HepG2 (cell line): ENCODE results near the gene WSCD2. TPM values are rescaled to one million over a fixed set of nuclear protein-coding genes. Genes with fewer than 3 reads are reported as not detected.

ENCODE experiments used
- ATAC-seq: fragments of 200-7000 bp; cut with Tn5 transposase; 3 replicates; pipeline ENCODE4 v1.9.1; 2020; ENCODE audit warnings: mild to moderate bottlenecking, moderate library complexity
- BruUV-seq: library from RNA; stranded (reverse); fragments of 400-500 nt; replicated peaks from 2 replicates; lab custom pipeline; 2021; lab: Mats Ljungman, UMichigan
- CTCF ChIA-PET: fragments of 300-600 bp; formaldehyde crosslinking; extraction: SDS; loops from one replicate; lab custom pipeline; 2021; ENCODE audit warnings: low total read pairs, inconsistent platforms, low intra/inter-chr PET ratio; lab: Yijun Ruan, JAX
- POLR2A ChIA-PET: fragments of 350-600 bp; sonication (Branson Sonifier 250); formaldehyde crosslinking; loops from one replicate; lab custom pipeline; 2020; ENCODE audit warnings: antibody characterized with exemption, inconsistent platforms; lab: Yijun Ruan, JAX
- DNase-seq: peaks from one replicate; pipeline ENCODE4 v3.0.0-alpha.2; 2015; ENCODE audit warnings: low spot score
- FAIRE-seq: peaks from 3 replicates; lab custom pipeline; 2011; peaks lifted over from hg19 to GRCh38; lab: Jason Lieb, UNC
- H2AFZ ChIP-seq: one replicate; pipeline ENCODE4 v1.6.1; 2011; ENCODE audit warnings: low read length, inconsistent platforms
- H3K27ac ChIP-seq: fragments of 300-600 bp; 3 replicates; pipeline ENCODE4 v1.8.0; 2011; ENCODE audit warnings: mixed run types, mild to moderate bottlenecking, mixed read lengths, low read length, inconsistent platforms; ENCODE audit not compliant: insufficient read depth; ENCODE audit errors: extremely low read length
- H3K27me3 ChIP-seq, 2 experiments: fragments of 200-600 bp in 1 of 2; 2 replicates in 1 of 2; 3 replicates in 1 of 2; pipeline versions ENCODE4 v1.6.0 to v1.8.0; 2011; ENCODE audit warnings: low read length in 2 of 2, mild to moderate bottlenecking in 2 of 2, moderate library complexity in 2 of 2, inconsistent platforms in 1 of 2; ENCODE audit not compliant: insufficient read depth in 2 of 2, control insufficient read depth in 1 of 2
- H3K36me3 ChIP-seq, 2 experiments: fragments of 200-600 bp in 1 of 2; replicated peaks in 1 of 2; 2 replicates in 1 of 2; 3 replicates in 1 of 2; pipeline versions ENCODE4 v1.5.1 to v1.8.0; 2011; ENCODE audit warnings: low read length in 2 of 2, inconsistent platforms in 1 of 2; ENCODE audit not compliant: insufficient read depth in 2 of 2, control insufficient read depth in 1 of 2
- H3K4me1 ChIP-seq: 2 replicates; pipeline ENCODE4 v1.5.1; 2012; ENCODE audit warnings: low read length, inconsistent platforms; ENCODE audit not compliant: insufficient read depth
- H3K4me2 ChIP-seq: 2 replicates; pipeline ENCODE4 v1.6.0; 2011; ENCODE audit warnings: low read depth, low read length, inconsistent platforms
- H3K4me3 ChIP-seq, 3 experiments: fragments of 200-600 bp in 1 of 3; sonication (generic), shearing (Covaris generic) in 1 of 3; replicated peaks in 1 of 3; 2 replicates each; pipeline ENCODE4 v1.5.1; 2011 to 2016; ENCODE audit warnings: low read length in 3 of 3, inconsistent platforms in 2 of 3, low read depth in 2 of 3, mild to moderate bottlenecking in 2 of 3, control low read depth in 1 of 3, mixed read lengths in 1 of 3; ENCODE audit not compliant: insufficient read depth in 1 of 3
- H3K79me2 ChIP-seq: one replicate; pipeline ENCODE4 v1.6.1; 2011; ENCODE audit warnings: low read length, inconsistent platforms; ENCODE audit not compliant: insufficient read depth
- H3K9ac ChIP-seq: 2 replicates; pipeline ENCODE4 v1.6.0; 2011; ENCODE audit warnings: mild to moderate bottlenecking, low read depth, low read length, inconsistent platforms; ENCODE audit not compliant: insufficient read depth
- H3K9me3 ChIP-seq: 2 replicates; pipeline ENCODE4 v1.5.1; 2012; ENCODE audit warnings: mild to moderate bottlenecking, low read length
- H4K20me1 ChIP-seq: 2 replicates; pipeline ENCODE4 v1.6.0; 2011; ENCODE audit warnings: inconsistent platforms, mild to moderate bottlenecking, low read length, moderate library complexity; ENCODE audit not compliant: insufficient read depth
- ATF1 ChIP-seq: IDR thresholded peaks from 2 replicates; pipeline ENCODE4 v1.6.1; 2016; ENCODE audit warnings: mild to moderate bottlenecking, control low read depth
- BORCS8-MEF2B ChIP-seq: sonication (generic); formaldehyde crosslinking; IDR thresholded peaks from 2 replicates; pipeline ENCODE4 v1.8.0; 2022; ENCODE audit warnings: mild to moderate bottlenecking, missing genetic modification reagents
- CEBPB ChIP-seq: IDR thresholded peaks from 2 replicates; pipeline ENCODE4 v1.6.1; 2011; ENCODE audit warnings: low read depth, low read length, improper control_type of control experiment, borderline replicate concordance
- ELF4 ChIP-seq: sonication (generic); formaldehyde crosslinking; IDR thresholded peaks from 2 replicates; pipeline ENCODE4 v1.5.0; 2020; ENCODE audit warnings: missing genetic modification reagents, mild to moderate bottlenecking, moderate library complexity, borderline replicate concordance
- MBD4 ChIP-seq: IDR thresholded peaks from 2 replicates; pipeline ENCODE4 v1.6.1; 2012; ENCODE audit warnings: low read length, inconsistent platforms, borderline replicate concordance
- NFRKB ChIP-seq: fragments of 450-650 bp; IDR thresholded peaks from 2 replicates; pipeline ENCODE4 v1.6.1; 2017
- NFYC ChIP-seq: IDR thresholded peaks from 2 replicates; pipeline ENCODE4 v1.6.1; 2016; ENCODE audit warnings: missing genetic modification reagents, missing compliant biosample characterization
- POLR2A ChIP-seq, 2 experiments: IDR thresholded peaks; 2 replicates each; pipeline ENCODE4 v1.6.1; 2011; ENCODE audit warnings: low read depth in 2 of 2, low read length in 2 of 2, mild to moderate bottlenecking in 1 of 2, moderate library complexity in 1 of 2; ENCODE audit not compliant: insufficient read depth in 1 of 2
- PPARG ChIP-seq: conservative IDR thresholded peaks from 2 replicates; pipeline ENCODE4 v1.6.1; 2016; ENCODE audit warnings: missing biosample characterization, missing genetic modification reagents
- SOX5 ChIP-seq: IDR thresholded peaks from 2 replicates; pipeline ENCODE4 v1.6.1; 2016; ENCODE audit warnings: borderline replicate concordance
- ZNF251 ChIP-seq: sonication (generic); formaldehyde crosslinking; IDR thresholded peaks from 2 replicates; pipeline ENCODE4 v1.9.0; 2021; ENCODE audit warnings: mild to moderate bottlenecking, missing genetic modification reagents
- ZNF557 ChIP-seq: sonication (generic); formaldehyde crosslinking; IDR thresholded peaks from 2 replicates; pipeline ENCODE4 v1.4.0; 2020; ENCODE audit warnings: missing genetic modification reagents
- ZNF83 ChIP-seq: sonication (generic); formaldehyde crosslinking; IDR thresholded peaks from 2 replicates; pipeline ENCODE4 v1.4.0; 2020; ENCODE audit warnings: missing genetic modification reagents, mild to moderate bottlenecking, borderline replicate concordance
- ZNF850 ChIP-seq: sonication (generic); formaldehyde crosslinking; conservative IDR thresholded peaks from 2 replicates; pipeline ENCODE4 v1.9.0; 2021; ENCODE audit warnings: mild to moderate bottlenecking, missing genetic modification reagents
- WGBS: methylation state at CpG from one replicate; pipeline ENCODE4 v1.1.6; 2017; ENCODE audit warnings: low lambda C conversion rate; 5-methylcytosine and 5-hydroxymethylcytosine counted together
- in situ Hi-C: cut with HindIII; loops from 2 replicates; pipeline ENCODE4 v1.10.0; 2017; ENCODE audit warnings: low pct_unique_long_range_greater_than_20kb; ENCODE audit not compliant: extremely low pct_ligation_motif_present
- intact Hi-C: fragments of 100-400 bp; cut with micrococcal nuclease; formaldehyde crosslinking; loops from one replicate; pipeline ENCODE4 v1.10.0; 2022; ENCODE audit not compliant: unreplicated experiment
- polyA plus RNA-seq, 8 experiments: library from polyadenylated mRNA; depleted of rRNA in 3 of 8; stranded (reverse) in 7 of 8; unstranded in 1 of 8; fragments of >200 nt; fragmentation: Illumina TruSeq in 4 of 8; extraction: Trizol in 4 of 8; gene quantifications; 2 replicates each; pipeline versions ENCODE4 v1.2.1 to v1.2.3, GENCODE V29; 2011 to 2016; ENCODE audit warnings: low read depth in 4 of 8, missing spikeins in 1 of 8, mixed read lengths in 1 of 8; ENCODE audit not compliant: insufficient read depth in 1 of 8
- total RNA-seq, 5 experiments: library from RNA; depleted of rRNA; stranded (reverse); fragments of >200 nt; fragmentation: Illumina TruSeq; extraction: Trizol; gene quantifications; 2 replicates each; pipeline ENCODE4 v1.2.3, GENCODE V29; 2016; ENCODE audit warnings: low read depth in 1 of 5
- TF ChIP-seq, protein P1 (sequence below): sonication (generic); formaldehyde crosslinking; IDR thresholded peaks from 2 replicates; pipeline ENCODE4 v1.8.1; 2022; ENCODE audit warnings: low read depth, mild to moderate bottlenecking, missing genetic modification reagents
- TF ChIP-seq, protein P2 (sequence below): IDR thresholded peaks from 2 replicates; pipeline ENCODE4 v1.6.1; 2016; ENCODE audit warnings: control low read depth
- TF ChIP-seq, protein P3 (sequence below): sonication (generic); formaldehyde crosslinking; IDR thresholded peaks from 2 replicates; pipeline ENCODE4 v1.4.0; 2020; ENCODE audit warnings: missing genetic modification reagents, borderline replicate concordance

The WSCD2 gene
- total and polyA plus RNA-seq, 2 of the 13 experiments (the other 11 are each of a cell fraction or from before 2014, with no cell fraction given), result not detected

DNA sequence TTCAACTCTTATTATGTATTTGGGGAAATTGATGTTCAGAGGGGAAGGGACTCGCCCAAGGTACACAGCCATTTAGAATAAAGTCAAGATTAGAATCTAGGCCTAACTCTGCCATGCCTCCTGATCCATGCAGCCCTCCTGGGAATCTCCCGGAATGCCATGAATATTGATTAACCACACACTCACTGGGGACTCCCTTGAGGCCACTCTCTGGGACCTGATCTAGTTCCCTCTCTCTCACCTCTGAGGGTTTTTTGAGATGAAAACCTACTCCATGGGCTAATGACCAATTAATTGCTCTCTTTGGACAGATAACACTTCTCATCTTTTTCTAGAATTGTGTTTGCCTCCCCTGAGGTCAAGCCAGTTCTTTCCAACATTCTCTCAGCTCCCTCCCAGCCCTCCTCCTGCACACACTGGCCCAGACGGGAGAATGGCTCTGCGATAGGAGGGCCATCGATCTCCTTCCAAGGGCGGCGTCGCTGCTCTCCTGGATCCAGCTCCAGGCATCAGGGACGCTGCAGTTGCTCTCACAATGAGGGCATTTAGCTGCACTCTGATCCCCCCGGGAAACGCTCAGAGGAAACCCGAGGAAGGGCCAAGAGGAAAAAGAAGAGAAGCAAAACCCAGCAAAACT lies 22.6 kb downstream of the WSCD2 start:
- no peak for ATAC-seq
- in situ Hi-C loops, result no loop called here
- H2AFZ ChIP-seq, result no peak overlapping the region
- no peak overlapping the region for H3K27ac ChIP-seq
- H3K27me3 ChIP-seq, result peaks cover 0 to 3% of the 10 kb centered on the region in 2 experiments; a peak in 3 of 5 replicates
- TF ChIP-seq NFRKB (no peak), MBD4 (no peak), NFYC (no peak), ZNF557 (CRISPR knock-in tag) (no peak), ZNF850 (CRISPR knock-in tag) (no peak), ELF4 (CRISPR knock-in tag) (no peak), ATF1 (no peak), ZNF83 (CRISPR knock-in tag) (no peak), SOX5 (CRISPR knock-in tag) (no peak), CEBPB (no peak), ZNF251 (CRISPR knock-in tag) (no peak), BORCS8-MEF2B (CRISPR knock-in tag) (no peak), POLR2A (IDR thresholded peaks at IDR 0.05; ENCODE audit: insufficient read depth in 1 of 2, low read depth in 2 of 2, low read length in 2 of 2) (no peak), PPARG (CRISPR knock-in tag) (no peak)
- TF ChIP-seq, protein P1, sequence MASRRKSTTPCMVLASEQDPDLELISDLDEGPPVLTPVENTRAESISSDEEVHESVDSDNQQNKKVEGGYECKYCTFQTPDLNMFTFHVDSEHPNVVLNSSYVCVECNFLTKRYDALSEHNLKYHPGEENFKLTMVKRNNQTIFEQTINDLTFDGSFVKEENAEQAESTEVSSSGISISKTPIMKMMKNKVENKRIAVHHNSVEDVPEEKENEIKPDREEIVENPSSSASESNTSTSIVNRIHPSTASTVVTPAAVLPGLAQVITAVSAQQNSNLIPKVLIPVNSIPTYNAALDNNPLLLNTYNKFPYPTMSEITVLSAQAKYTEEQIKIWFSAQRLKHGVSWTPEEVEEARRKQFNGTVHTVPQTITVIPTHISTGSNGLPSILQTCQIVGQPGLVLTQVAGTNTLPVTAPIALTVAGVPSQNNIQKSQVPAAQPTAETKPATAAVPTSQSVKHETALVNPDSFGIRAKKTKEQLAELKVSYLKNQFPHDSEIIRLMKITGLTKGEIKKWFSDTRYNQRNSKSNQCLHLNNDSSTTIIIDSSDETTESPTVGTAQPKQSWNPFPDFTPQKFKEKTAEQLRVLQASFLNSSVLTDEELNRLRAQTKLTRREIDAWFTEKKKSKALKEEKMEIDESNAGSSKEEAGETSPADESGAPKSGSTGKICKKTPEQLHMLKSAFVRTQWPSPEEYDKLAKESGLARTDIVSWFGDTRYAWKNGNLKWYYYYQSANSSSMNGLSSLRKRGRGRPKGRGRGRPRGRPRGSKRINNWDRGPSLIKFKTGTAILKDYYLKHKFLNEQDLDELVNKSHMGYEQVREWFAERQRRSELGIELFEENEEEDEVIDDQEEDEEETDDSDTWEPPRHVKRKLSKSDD, result no peak
- TF ChIP-seq, protein P2, sequence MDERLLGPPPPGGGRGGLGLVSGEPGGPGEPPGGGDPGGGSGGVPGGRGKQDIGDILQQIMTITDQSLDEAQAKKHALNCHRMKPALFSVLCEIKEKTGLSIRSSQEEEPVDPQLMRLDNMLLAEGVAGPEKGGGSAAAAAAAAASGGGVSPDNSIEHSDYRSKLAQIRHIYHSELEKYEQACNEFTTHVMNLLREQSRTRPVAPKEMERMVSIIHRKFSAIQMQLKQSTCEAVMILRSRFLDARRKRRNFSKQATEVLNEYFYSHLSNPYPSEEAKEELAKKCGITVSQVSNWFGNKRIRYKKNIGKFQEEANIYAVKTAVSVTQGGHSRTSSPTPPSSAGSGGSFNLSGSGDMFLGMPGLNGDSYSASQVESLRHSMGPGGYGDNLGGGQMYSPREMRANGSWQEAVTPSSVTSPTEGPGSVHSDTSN (CRISPR knock-in tag), result no peak
- TF ChIP-seq, protein P3, sequence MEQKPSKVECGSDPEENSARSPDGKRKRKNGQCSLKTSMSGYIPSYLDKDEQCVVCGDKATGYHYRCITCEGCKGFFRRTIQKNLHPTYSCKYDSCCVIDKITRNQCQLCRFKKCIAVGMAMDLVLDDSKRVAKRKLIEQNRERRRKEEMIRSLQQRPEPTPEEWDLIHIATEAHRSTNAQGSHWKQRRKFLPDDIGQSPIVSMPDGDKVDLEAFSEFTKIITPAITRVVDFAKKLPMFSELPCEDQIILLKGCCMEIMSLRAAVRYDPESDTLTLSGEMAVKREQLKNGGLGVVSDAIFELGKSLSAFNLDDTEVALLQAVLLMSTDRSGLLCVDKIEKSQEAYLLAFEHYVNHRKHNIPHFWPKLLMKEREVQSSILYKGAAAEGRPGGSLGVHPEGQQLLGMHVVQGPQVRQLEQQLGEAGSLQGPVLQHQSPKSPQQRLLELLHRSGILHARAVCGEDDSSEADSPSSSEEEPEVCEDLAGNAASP (CRISPR knock-in tag), result no peak
- TF ChIP-seq, all 625 proteins: peak for 0
- H3K4me1 ChIP-seq, result no peaks in the 10 kb centered on the region
- H3K4me3 ChIP-seq, result no peak overlapping the region
- BruUV-seq, result no TSS peak
- H4K20me1 ChIP-seq, result no peaks in the 10 kb centered on the region
- intact Hi-C loops, result no loop called here
- H3K9ac ChIP-seq, result no peak overlapping the region
- H3K4me2 ChIP-seq, result no peak overlapping the region
- H3K9me3 ChIP-seq, result no peaks in the 10 kb centered on the region
- H3K79me2 ChIP-seq, result no peaks in the 10 kb centered on the region
- WGBS, result 3% methylated on average over 12 of the region's 12 CpGs
- ChIA-PET CTCF (no interaction called here), POLR2A (no interaction called here)
- no peak for DNase-seq
- no peaks in the 10 kb centered on the region for H3K36me3 ChIP-seq
- FAIRE-seq, result no peak
